ENCODE measurements around the gene BRICD5. TPM values are rescaled to one million over a fixed set of nuclear protein-coding genes. Genes with fewer than 3 reads are reported as not detected.

BRICD5 gene
- total RNA-seq, 1 donor from 2014 or later, result 25.1 TPM

- DNase-seq (ENCODE audit: low spot score), result no peak
- H3K4me3 Mint-ChIP-seq, result no peak overlapping the region
- no peaks in the 10 kb centered on the region for H3K4me1 Mint-ChIP-seq (ENCODE audit: low read depth)
- H3K9me3 Mint-ChIP-seq, result no peaks in the 10 kb centered on the region
- intact Hi-C loops (cut with micrococcal nuclease), result no loop called here
- H3K27me3 Mint-ChIP-seq (ENCODE audit: insufficient read depth), result no peaks in the 10 kb centered on the region
- no peak overlapping the region for H3K27ac Mint-ChIP-seq
- H3K36me3 Mint-ChIP-seq (ENCODE audit: low read depth), result no peaks in the 10 kb centered on the region
Measured at GRCh38 chr16:2186505-2186904, 24.2 kb downstream of the BRICD5 start.

GRCh38 chr16:2186064-2186463 is 24.6 kb downstream of the BRICD5 start:
- H3K9me3 Mint-ChIP-seq, result no peaks in the 10 kb centered on the region
- intact Hi-C loops (cut with micrococcal nuclease), result no loop called here
- no peaks in the 10 kb centered on the region for H3K27me3 Mint-ChIP-seq (ENCODE audit: insufficient read depth)
- H3K4me1 Mint-ChIP-seq (ENCODE audit: low read depth), result no peaks in the 10 kb centered on the region
- no peak overlapping the region for H3K27ac Mint-ChIP-seq
- no peaks in the 10 kb centered on the region for H3K36me3 Mint-ChIP-seq (ENCODE audit: low read depth)
- DNase-seq (ENCODE audit: low spot score), result no peak
- H3K4me3 Mint-ChIP-seq, result no peak overlapping the region

- intact Hi-C loops (cut with micrococcal nuclease), result no loop called here
Measured at GRCh38 chr16:2184962-2185361, 25.7 kb downstream of the BRICD5 start.

GRCh38 chr16:2184346-2184745 is 26.3 kb downstream of the BRICD5 start:
- Mint-ChIP-seq H3K4me3 (no peak overlapping the region), H3K27ac (no peak overlapping the region), H3K27me3 (ENCODE audit: insufficient read depth) (no peaks in the 10 kb centered on the region), H3K36me3 (ENCODE audit: low read depth) (no peaks in the 10 kb centered on the region), H3K4me1 (ENCODE audit: low read depth) (no peaks in the 10 kb centered on the region), H3K9me3 (no peaks in the 10 kb centered on the region)
- no peak for DNase-seq (ENCODE audit: low spot score)
- intact Hi-C loops (cut with micrococcal nuclease), result no loop called here

More at GRCh38 chr16:2184962-2185361, 25.7 kb downstream of the BRICD5 start:
- no peaks in the 10 kb centered on the region for H3K4me1 Mint-ChIP-seq (ENCODE audit: low read depth)
- H3K9me3 Mint-ChIP-seq, result no peaks in the 10 kb centered on the region
- H3K27ac Mint-ChIP-seq, result no peak overlapping the region
- H3K4me3 Mint-ChIP-seq, result no peak overlapping the region
- no peak for DNase-seq (ENCODE audit: low spot score)
- no peaks in the 10 kb centered on the region for H3K27me3 Mint-ChIP-seq (ENCODE audit: insufficient read depth)
- no peaks in the 10 kb centered on the region for H3K36me3 Mint-ChIP-seq (ENCODE audit: low read depth)

GRCh38 chr16:2183671-2184070 is 27.0 kb downstream of the BRICD5 start:
- H3K9me3 Mint-ChIP-seq, result no peaks in the 10 kb centered on the region
- H3K27ac Mint-ChIP-seq, result no peak overlapping the region
- intact Hi-C loops (cut with micrococcal nuclease), result no loop called here
- no peaks in the 10 kb centered on the region for H3K36me3 Mint-ChIP-seq (ENCODE audit: low read depth)
- no peak for DNase-seq (ENCODE audit: low spot score)
- H3K4me1 Mint-ChIP-seq (ENCODE audit: low read depth), result no peaks in the 10 kb centered on the region
- no peak overlapping the region for H3K4me3 Mint-ChIP-seq
- H3K27me3 Mint-ChIP-seq (ENCODE audit: insufficient read depth), result no peaks in the 10 kb centered on the region

GRCh38 chr16:2181952-2182351 is 28.7 kb downstream of the BRICD5 start:
- Mint-ChIP-seq H3K4me1 (ENCODE audit: low read depth) (no peaks in the 10 kb centered on the region), H3K36me3 (ENCODE audit: low read depth) (no peaks in the 10 kb centered on the region), H3K27me3 (ENCODE audit: insufficient read depth) (no peaks in the 10 kb centered on the region), H3K4me3 (no peak overlapping the region), H3K27ac (no peak overlapping the region), H3K9me3 (no peaks in the 10 kb centered on the region)
- no peak for DNase-seq (ENCODE audit: low spot score)
- intact Hi-C loops (cut with micrococcal nuclease), result no loop called here

- H3K4me3 Mint-ChIP-seq, result no peak overlapping the region
- no peak for DNase-seq (ENCODE audit: low spot score)
- H3K27me3 Mint-ChIP-seq (ENCODE audit: insufficient read depth), result no peaks in the 10 kb centered on the region
- no peaks in the 10 kb centered on the region for H3K4me1 Mint-ChIP-seq (ENCODE audit: low read depth)
- H3K27ac Mint-ChIP-seq, result no peak overlapping the region
- H3K36me3 Mint-ChIP-seq (ENCODE audit: low read depth), result no peaks in the 10 kb centered on the region
- H3K9me3 Mint-ChIP-seq, result no peaks in the 10 kb centered on the region
- intact Hi-C loops (cut with micrococcal nuclease), result no loop called here
Measured at GRCh38 chr16:2180962-2181923, 29.4 kb downstream of the BRICD5 start.

- Mint-ChIP-seq H3K27ac (no peak overlapping the region), H3K4me1 (ENCODE audit: low read depth) (no peaks in the 10 kb centered on the region), H3K36me3 (ENCODE audit: low read depth) (no peaks in the 10 kb centered on the region), H3K4me3 (no peak overlapping the region), H3K27me3 (ENCODE audit: insufficient read depth) (no peaks in the 10 kb centered on the region), H3K9me3 (no peaks in the 10 kb centered on the region)
- no peak for DNase-seq (ENCODE audit: low spot score)
- intact Hi-C loops (cut with micrococcal nuclease), result no loop called here
Measured at GRCh38 chr16:2180461-2180860, 30.2 kb downstream of the BRICD5 start.

GRCh38 chr16:2179576-2179975 is 31.1 kb downstream of the BRICD5 start:
- intact Hi-C loops (cut with micrococcal nuclease), result no loop called here
- Mint-ChIP-seq H3K4me3 (no peak overlapping the region), H3K27ac (no peak overlapping the region), H3K9me3 (no peaks in the 10 kb centered on the region), H3K27me3 (ENCODE audit: insufficient read depth) (no peaks in the 10 kb centered on the region), H3K4me1 (ENCODE audit: low read depth) (no peaks in the 10 kb centered on the region), H3K36me3 (ENCODE audit: low read depth) (no peaks in the 10 kb centered on the region)
- DNase-seq (ENCODE audit: low spot score), result no peak

- intact Hi-C loops (cut with micrococcal nuclease), result no loop called here
- Mint-ChIP-seq H3K36me3 (ENCODE audit: low read depth) (peaks cover 3% of the 10 kb centered on the region), H3K27ac (no peak overlapping the region), H3K27me3 (ENCODE audit: insufficient read depth) (no peaks in the 10 kb centered on the region), H3K9me3 (no peaks in the 10 kb centered on the region), H3K4me3 (no peak overlapping the region), H3K4me1 (ENCODE audit: low read depth) (no peaks in the 10 kb centered on the region)
- no peak for DNase-seq (ENCODE audit: low spot score)
Measured at GRCh38 chr16:2179107-2179501, 31.6 kb downstream of the BRICD5 start.

- no peak overlapping the region for H3K4me3 Mint-ChIP-seq
- no peak for DNase-seq (ENCODE audit: low spot score)
- intact Hi-C loops (cut with micrococcal nuclease), result loop anchor here (1.0 kb wide), 1 partner anchor 45 kb away; the partner anchor contains the start of gene E4F1
- no peak overlapping the region for H3K27ac Mint-ChIP-seq
- H3K4me1 Mint-ChIP-seq (ENCODE audit: low read depth), result no peaks in the 10 kb centered on the region
- H3K36me3 Mint-ChIP-seq (ENCODE audit: low read depth), result peaks cover 6% of the 10 kb centered on the region
- no peaks in the 10 kb centered on the region for H3K9me3 Mint-ChIP-seq
- H3K27me3 Mint-ChIP-seq (ENCODE audit: insufficient read depth), result no peaks in the 10 kb centered on the region
Measured at GRCh38 chr16:2178321-2179106, 32.1 kb downstream of the BRICD5 start.

GRCh38 chr16:2177561-2177960 is 33.1 kb downstream of the BRICD5 start:
- Mint-ChIP-seq H3K4me1 (ENCODE audit: low read depth) (no peaks in the 10 kb centered on the region), H3K27ac (no peak overlapping the region), H3K27me3 (ENCODE audit: insufficient read depth) (no peaks in the 10 kb centered on the region), H3K36me3 (ENCODE audit: low read depth) (peaks cover 6% of the 10 kb centered on the region), H3K4me3 (no peak overlapping the region), H3K9me3 (no peaks in the 10 kb centered on the region)
- no peak for DNase-seq (ENCODE audit: low spot score)
- intact Hi-C loops (cut with micrococcal nuclease), result no loop called here

GRCh38 chr16:2177101-2177500 is 33.6 kb downstream of the BRICD5 start:
- intact Hi-C loops (cut with micrococcal nuclease), result no loop called here
- no peaks in the 10 kb centered on the region for H3K27me3 Mint-ChIP-seq (ENCODE audit: insufficient read depth)
- H3K36me3 Mint-ChIP-seq (ENCODE audit: low read depth), result peaks cover 6% of the 10 kb centered on the region
- no peak overlapping the region for H3K27ac Mint-ChIP-seq
- H3K4me1 Mint-ChIP-seq (ENCODE audit: low read depth), result no peaks in the 10 kb centered on the region
- no peaks in the 10 kb centered on the region for H3K9me3 Mint-ChIP-seq
- H3K4me3 Mint-ChIP-seq, result no peak overlapping the region
- no peak for DNase-seq (ENCODE audit: low spot score)
